ENCODE results near the gene UNKL. TPM values are rescaled to one million over a fixed set of nuclear protein-coding genes. Genes with fewer than 3 reads are reported as not detected.

The UNKL gene
- total RNA-seq, 1 experiment from 2014 or later = 32.0 TPM

GRCh38 chr16:1320658-1321240, 93.8 kb downstream of the UNKL start:
- Histone ChIP-seq H3K23me2 (ENCODE audit: insufficient read length, low read depth, low read length, poor library complexity, severe bottlenecking) (no peaks in the 10 kb centered on the region), H3K9ac (ENCODE audit: extremely low read depth, insufficient read length, low read length) (no peak overlapping the region), H4K5ac (ENCODE audit: insufficient read length, low read depth, low read length) (no peak overlapping the region), H3K4me1 (ENCODE audit: insufficient read depth, low read length) (no peaks in the 10 kb centered on the region), H3K4me2 (ENCODE audit: insufficient read depth, insufficient read length, low read length) (no peak overlapping the region), H4K20me1 (ENCODE audit: control insufficient read depth, insufficient read depth, insufficient read length) (no peaks in the 10 kb centered on the region), H2AK5ac (ENCODE audit: insufficient read length, low read length) (no peak overlapping the region), H3K4ac (ENCODE audit: low read depth, low read length) (no peak overlapping the region), H2BK12ac (ENCODE audit: insufficient read length, low read depth, low read length) (no peak overlapping the region), H3K18ac (ENCODE audit: insufficient read length, low read depth, low read length) (no peak overlapping the region), H3K9me3 (ENCODE audit: control insufficient read depth, low read depth, low read length) (no peaks in the 10 kb centered on the region), H3K14ac (ENCODE audit: insufficient read depth, low read length) (no peak overlapping the region), H2AFZ (ENCODE audit: low read length) (no peak overlapping the region), H3K79me1 (ENCODE audit: insufficient read depth, low read depth, low read length, poor library complexity, severe bottlenecking) (no peaks in the 10 kb centered on the region), H3K79me2 (ENCODE audit: insufficient read depth, low read length) (peaks cover 2% of the 10 kb centered on the region; the same call in 1 of the 2 replicates), H2BK120ac (ENCODE audit: low read depth, low read length, poor library complexity, severe bottlenecking) (no peak overlapping the region), H3K27me3 (ENCODE audit: insufficient read depth, low read length) (no peaks in the 10 kb centered on the region), H2BK20ac (ENCODE audit: low read depth, low read length, poor library complexity, severe bottlenecking) (no peak overlapping the region), H3T11ph (ENCODE audit: low read length) (no peak overlapping the region), H3K27ac (ENCODE audit: insufficient read length, low read depth, low read length) (no peak overlapping the region), H2BK15ac (ENCODE audit: low read depth, low read length) (no peak overlapping the region), H2BK5ac (ENCODE audit: insufficient read length, low read length) (no peak overlapping the region), H3K56ac (ENCODE audit: insufficient read length, low read depth, low read length) (no peak overlapping the region), H3K23ac (ENCODE audit: insufficient read length, low read depth, low read length) (no peak overlapping the region), H4K91ac (ENCODE audit: insufficient read length, low read depth, low read length) (no peak overlapping the region), H4K8ac (replicated peaks; ENCODE audit: insufficient read length, low read depth, low read length) (no peak overlapping the region)
- no CpG with 5 or more reads among the region's 22 CpGs for WGBS (ENCODE audit: extremely low coverage, insufficient read length, low lambda C conversion rate)
- Mint-ChIP-seq H3K4me1 (peaks cover 0 to 4% of the 10 kb centered on the region in 2 experiments; a peak in 1 of 4 replicates), H3K36me3 (ENCODE audit: insufficient read depth in 1 of 3, low read depth in 3 of 3) (peaks cover 45 to 90% (median 72%) of the 10 kb centered on the region in 3 experiments), H3K4me3 (no peak overlapping the region), H3K27me3 (ENCODE audit: low read depth) (no peaks in the 10 kb centered on the region), H3K9me3 (no peaks in the 10 kb centered on the region), H3K27ac (peak overlapping the region in 1 of 3 experiments; percentile 15; a peak in 1 of 7 replicates)
- no peak for DNase-seq
- no peak for TF ChIP-seq CTCF (conservative IDR thresholded peaks at IDR 0.05)
